WTC11 (cell line): Measurements from ENCODE around the gene LAGE3. TPM values are rescaled to one million over a fixed set of nuclear protein-coding genes. Genes with fewer than 3 reads are reported as not detected.
A peak's percentile ranks its signal among the peaks of the same experiment; 100 is the strongest.

Experiments used
- ATAC-seq: fragments of 200-7000 bp; cut with Tn5 transposase; 2 replicates; pipeline ENCODE4 v1.10.0; 2021; ENCODE audit warnings: mild to moderate bottlenecking, moderate library complexity
- CTCF ChIA-PET: fragments of 300-600 bp; sonication (Branson Sonifier 250); formaldehyde crosslinking; loops from one replicate; lab custom pipeline; 2021; ENCODE audit warnings: antibody characterized with exemption; lab: Charles Lee
- POLR2A ChIA-PET: fragments of 350-600 bp; sonication (Branson Sonifier 250); formaldehyde crosslinking; loops from one replicate; lab custom pipeline; 2021; ENCODE audit warnings: antibody characterized with exemption; lab: Charles Lee
- DNase-seq: peaks from one replicate; pipeline ENCODE4 v3.0.0; 2021; ENCODE audit warnings: low spot score
- H3K27ac Mint-ChIP-seq: 2 replicates; pipeline ENCODE4 v1.8.0; 2021; ENCODE audit warnings: mixed read lengths
- H3K27me3 Mint-ChIP-seq: 2 replicates; pipeline ENCODE4 v1.8.0; 2021; ENCODE audit warnings: low read depth, mild to moderate bottlenecking, moderate library complexity, mixed read lengths
- H3K36me3 Mint-ChIP-seq: 2 replicates; pipeline ENCODE4 v1.8.0; 2021; ENCODE audit warnings: mixed read lengths
- H3K4me1 Mint-ChIP-seq: 2 replicates; pipeline ENCODE4 v1.8.0; 2022; ENCODE audit warnings: mixed read lengths
- H3K4me3 Mint-ChIP-seq: 2 replicates; pipeline ENCODE4 v1.8.0; 2021; ENCODE audit warnings: mild to moderate bottlenecking, moderate library complexity, mixed read lengths
- H3K9me3 Mint-ChIP-seq: 2 replicates; pipeline ENCODE4 v1.8.0; 2021; ENCODE audit warnings: mixed read lengths
- CBFB ChIP-seq: sonication (generic); formaldehyde crosslinking; IDR thresholded peaks from 2 replicates; pipeline ENCODE4 v1.8.1; 2022; ENCODE audit warnings: mild to moderate bottlenecking, low read depth, missing genetic modification reagents
- FOXJ3 ChIP-seq: sonication (generic); formaldehyde crosslinking; IDR thresholded peaks from 2 replicates; pipeline ENCODE4 v1.9.0; 2021; ENCODE audit warnings: missing genetic modification reagents, mild to moderate bottlenecking, borderline replicate concordance
- FOXK1 ChIP-seq: sonication (generic); formaldehyde crosslinking; IDR thresholded peaks from 2 replicates; pipeline ENCODE4 v1.8.0; 2022; ENCODE audit warnings: mild to moderate bottlenecking, moderate library complexity, missing genetic modification reagents
- FOXP1 ChIP-seq: sonication (generic); formaldehyde crosslinking; IDR thresholded peaks from 2 replicates; pipeline ENCODE4 v1.8.0; 2022; ENCODE audit warnings: missing genetic modification reagents, mild to moderate bottlenecking, moderate library complexity, borderline replicate concordance
- GABPB1 ChIP-seq: sonication (generic); formaldehyde crosslinking; IDR thresholded peaks from 2 replicates; pipeline ENCODE4 v1.8.1; 2023; ENCODE audit warnings: mild to moderate bottlenecking, missing genetic modification reagents
- JAZF1 ChIP-seq: fragments of 250-450 bp; sonication (Bioruptor Pico); IDR thresholded peaks from 2 replicates; pipeline ENCODE4 v1.9.0; 2021; ENCODE audit warnings: moderate library complexity, mild to moderate bottlenecking, inconsistent platforms
- MYBL2 ChIP-seq: sonication (generic); formaldehyde crosslinking; IDR thresholded peaks from 2 replicates; pipeline ENCODE4 v1.8.1; 2023; ENCODE audit warnings: mild to moderate bottlenecking, moderate library complexity, missing genetic modification reagents
- NR2C2 ChIP-seq: sonication (generic); formaldehyde crosslinking; IDR thresholded peaks from 2 replicates; pipeline ENCODE4 v1.8.0; 2022; ENCODE audit warnings: mild to moderate bottlenecking, missing genetic modification reagents
- NR3C1 ChIP-seq: sonication (generic); formaldehyde crosslinking; conservative IDR thresholded peaks from 2 replicates; pipeline ENCODE4 v1.8.1; 2023; ENCODE audit warnings: low read depth, mild to moderate bottlenecking, missing genetic modification reagents
- RORB ChIP-seq: fragments of 250-450 bp; sonication (Bioruptor Pico); IDR thresholded peaks from 2 replicates; pipeline ENCODE4 v1.9.0; 2021; ENCODE audit warnings: mild to moderate bottlenecking
- TCF7 ChIP-seq: sonication (generic); formaldehyde crosslinking; IDR thresholded peaks from 2 replicates; pipeline ENCODE4 v1.8.0; 2022; ENCODE audit warnings: mild to moderate bottlenecking, low read depth, missing genetic modification reagents, moderate library complexity
- TEAD4 ChIP-seq: sonication (generic); formaldehyde crosslinking; IDR thresholded peaks from 2 replicates; pipeline ENCODE4 v1.8.0; 2022; ENCODE audit warnings: mild to moderate bottlenecking, missing genetic modification reagents
- ZNF121 ChIP-seq: sonication (generic); formaldehyde crosslinking; IDR thresholded peaks from 2 replicates; pipeline ENCODE4 v1.8.0; 2023; ENCODE audit warnings: missing genetic modification reagents
- ZNF138 ChIP-seq: sonication (generic); formaldehyde crosslinking; conservative IDR thresholded peaks from 2 replicates; pipeline ENCODE4 v1.8.1; 2022; ENCODE audit warnings: mild to moderate bottlenecking, moderate library complexity, missing genetic modification reagents
- ZNF232 ChIP-seq: sonication (generic); formaldehyde crosslinking; IDR thresholded peaks from 2 replicates; pipeline ENCODE4 v1.8.0; 2022; ENCODE audit warnings: mild to moderate bottlenecking, missing genetic modification reagents
- ZNF263 ChIP-seq: sonication (generic); formaldehyde crosslinking; IDR thresholded peaks from 2 replicates; pipeline ENCODE4 v1.8.1; 2022; ENCODE audit warnings: low read depth, mild to moderate bottlenecking, moderate library complexity, missing genetic modification reagents
- ZNF416 ChIP-seq: fragments of 250-450 bp; sonication (Bioruptor Pico); IDR thresholded peaks from 2 replicates; pipeline ENCODE4 v1.9.0; 2021; ENCODE audit warnings: mild to moderate bottlenecking, inconsistent platforms
- total RNA-seq: library from RNA; stranded (reverse); gene quantifications from 3 replicates; pipeline ENCODE4 v1.2.3, GENCODE V29; 2021
- TF ChIP-seq, protein P1 (sequence below): sonication (generic); formaldehyde crosslinking; IDR thresholded peaks from 2 replicates; pipeline ENCODE4 v1.8.1; 2023; ENCODE audit warnings: mild to moderate bottlenecking, missing genetic modification reagents, moderate library complexity
- TF ChIP-seq, protein P2 (sequence below): sonication (generic); formaldehyde crosslinking; IDR thresholded peaks from 2 replicates; pipeline ENCODE4 v1.8.0; 2022; ENCODE audit warnings: missing genetic modification reagents
- TF ChIP-seq, protein P3 (sequence below): sonication (generic); formaldehyde crosslinking; IDR thresholded peaks from 2 replicates; pipeline ENCODE4 v1.8.0; 2023; ENCODE audit warnings: mild to moderate bottlenecking, missing genetic modification reagents
- TF ChIP-seq, protein P4 (sequence below): fragments of 250-450 bp; sonication (Bioruptor Pico); IDR thresholded peaks from 2 replicates; pipeline ENCODE4 v1.9.0; 2021; ENCODE audit warnings: moderate library complexity, mild to moderate bottlenecking, inconsistent platforms, borderline replicate concordance
- TF ChIP-seq, protein P5 (sequence below): sonication (generic); formaldehyde crosslinking; IDR thresholded peaks from 2 replicates; pipeline ENCODE4 v1.8.0; 2022; ENCODE audit warnings: mild to moderate bottlenecking, missing genetic modification reagents
- TF ChIP-seq, protein P6 (sequence below): fragments of 250-450 bp; sonication (Bioruptor Pico); IDR thresholded peaks from 2 replicates; pipeline ENCODE4 v1.8.0; 2021; ENCODE audit warnings: mild to moderate bottlenecking

LAGE3 gene
- total RNA-seq, 1 experiment from 2014 or later, result 46.1 TPM

DNA sequence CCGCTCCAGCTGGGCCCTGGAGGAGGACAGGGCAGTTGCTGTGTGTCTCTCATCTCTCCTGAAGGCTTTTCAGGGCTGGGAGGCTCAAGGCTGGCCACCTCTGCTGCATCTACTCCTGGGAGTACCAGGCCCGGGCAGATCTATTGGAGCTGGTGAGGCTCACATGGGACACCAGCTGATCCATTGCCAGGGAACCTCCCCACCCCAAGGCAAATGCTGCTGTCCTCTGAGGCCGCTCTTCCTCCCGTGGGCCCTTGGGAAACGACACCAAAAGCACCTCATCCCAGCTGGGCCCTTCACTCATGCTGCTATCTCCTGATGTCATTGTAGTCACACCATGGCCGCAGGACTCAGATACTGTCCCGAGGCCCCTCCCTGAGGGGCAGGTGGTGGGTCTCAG lies 3.7 kb upstream of the LAGE3 start:
- no peaks in the 10 kb centered on the region; the same call in 1 of the 2 replicates for H3K36me3 Mint-ChIP-seq
- no peaks in the 10 kb centered on the region for H3K27me3 Mint-ChIP-seq
- CTCF ChIA-PET, result interaction anchor here (0.6 to 0.9 kb wide), 2 partner anchors 44 to 58 kb away, joined by 4 to 6 read pairs; no protein-coding TSS in a partner anchor
- H3K4me3 Mint-ChIP-seq, result no peak overlapping the region
- TF ChIP-seq FOXJ3 (CRISPR knock-in tag), result no peak
- no peak for TF ChIP-seq NR3C1
- no peak for TF ChIP-seq TEAD4 (CRISPR knock-in tag)
- TF ChIP-seq FOXP1 (CRISPR knock-in tag), result no peak
- TF ChIP-seq, protein P1, sequence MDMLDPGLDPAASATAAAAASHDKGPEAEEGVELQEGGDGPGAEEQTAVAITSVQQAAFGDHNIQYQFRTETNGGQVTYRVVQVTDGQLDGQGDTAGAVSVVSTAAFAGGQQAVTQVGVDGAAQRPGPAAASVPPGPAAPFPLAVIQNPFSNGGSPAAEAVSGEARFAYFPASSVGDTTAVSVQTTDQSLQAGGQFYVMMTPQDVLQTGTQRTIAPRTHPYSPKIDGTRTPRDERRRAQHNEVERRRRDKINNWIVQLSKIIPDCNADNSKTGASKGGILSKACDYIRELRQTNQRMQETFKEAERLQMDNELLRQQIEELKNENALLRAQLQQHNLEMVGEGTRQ (CRISPR knock-in tag), result no peak
- TF ChIP-seq ZNF263 (CRISPR knock-in tag), result no peak
- no peak for TF ChIP-seq ZNF121 (CRISPR knock-in tag)
- no peak for TF ChIP-seq ZNF416
- TF ChIP-seq CBFB (CRISPR knock-in tag), result no peak
- H3K27ac Mint-ChIP-seq, result no peak overlapping the region
- H3K4me1 Mint-ChIP-seq, result peaks cover 3% of the 10 kb centered on the region; the same call in 1 of the 2 replicates
- H3K9me3 Mint-ChIP-seq, result no peaks in the 10 kb centered on the region
- POLR2A ChIA-PET, result no interaction called here
- DNase-seq (no peak), ATAC-seq (no peak)

DNA sequence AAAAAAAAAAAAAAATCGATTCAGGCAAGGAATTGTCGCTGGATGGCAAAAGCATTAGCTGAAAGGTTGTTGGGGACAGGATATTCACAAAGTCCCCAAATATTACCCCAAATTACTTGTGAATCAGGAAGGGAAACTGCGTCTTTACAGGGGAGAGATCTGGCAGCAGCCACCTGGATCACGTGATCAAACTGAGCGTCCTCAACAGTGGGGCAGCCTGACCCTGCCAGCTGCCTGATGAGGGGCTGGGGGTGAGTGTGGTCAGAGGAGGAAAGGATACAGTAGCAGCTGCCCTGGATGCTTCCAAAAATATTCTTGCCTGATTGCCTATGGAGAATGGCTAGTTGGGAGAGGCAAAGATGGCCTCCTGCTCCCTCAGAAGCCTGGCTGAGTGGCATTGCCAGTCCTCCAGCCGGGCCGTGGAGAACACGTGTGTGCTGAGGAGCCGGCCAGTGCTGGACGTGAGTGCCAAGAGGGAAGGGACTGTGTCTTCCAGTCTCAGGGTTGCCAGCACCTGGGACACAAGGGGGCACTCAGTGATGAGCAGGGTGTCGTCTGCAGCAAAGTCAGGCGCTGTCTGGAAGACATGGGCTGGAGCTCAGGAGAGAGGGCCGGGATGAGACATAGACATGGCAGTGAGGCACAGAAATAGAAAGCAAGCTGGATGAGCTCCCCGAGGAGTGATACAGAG lies 3.0 kb upstream of the LAGE3 start:
- Mint-ChIP-seq H3K27me3 (no peaks in the 10 kb centered on the region), H3K9me3 (no peaks in the 10 kb centered on the region), H3K36me3 (no peaks in the 10 kb centered on the region), H3K4me1 (peaks cover 3% of the 10 kb centered on the region; the same call in 1 of the 2 replicates), H3K4me3 (no peak overlapping the region), H3K27ac (peak overlapping the region; percentile 40; the same call in 1 of the 2 replicates)
- TF ChIP-seq, protein P2, sequence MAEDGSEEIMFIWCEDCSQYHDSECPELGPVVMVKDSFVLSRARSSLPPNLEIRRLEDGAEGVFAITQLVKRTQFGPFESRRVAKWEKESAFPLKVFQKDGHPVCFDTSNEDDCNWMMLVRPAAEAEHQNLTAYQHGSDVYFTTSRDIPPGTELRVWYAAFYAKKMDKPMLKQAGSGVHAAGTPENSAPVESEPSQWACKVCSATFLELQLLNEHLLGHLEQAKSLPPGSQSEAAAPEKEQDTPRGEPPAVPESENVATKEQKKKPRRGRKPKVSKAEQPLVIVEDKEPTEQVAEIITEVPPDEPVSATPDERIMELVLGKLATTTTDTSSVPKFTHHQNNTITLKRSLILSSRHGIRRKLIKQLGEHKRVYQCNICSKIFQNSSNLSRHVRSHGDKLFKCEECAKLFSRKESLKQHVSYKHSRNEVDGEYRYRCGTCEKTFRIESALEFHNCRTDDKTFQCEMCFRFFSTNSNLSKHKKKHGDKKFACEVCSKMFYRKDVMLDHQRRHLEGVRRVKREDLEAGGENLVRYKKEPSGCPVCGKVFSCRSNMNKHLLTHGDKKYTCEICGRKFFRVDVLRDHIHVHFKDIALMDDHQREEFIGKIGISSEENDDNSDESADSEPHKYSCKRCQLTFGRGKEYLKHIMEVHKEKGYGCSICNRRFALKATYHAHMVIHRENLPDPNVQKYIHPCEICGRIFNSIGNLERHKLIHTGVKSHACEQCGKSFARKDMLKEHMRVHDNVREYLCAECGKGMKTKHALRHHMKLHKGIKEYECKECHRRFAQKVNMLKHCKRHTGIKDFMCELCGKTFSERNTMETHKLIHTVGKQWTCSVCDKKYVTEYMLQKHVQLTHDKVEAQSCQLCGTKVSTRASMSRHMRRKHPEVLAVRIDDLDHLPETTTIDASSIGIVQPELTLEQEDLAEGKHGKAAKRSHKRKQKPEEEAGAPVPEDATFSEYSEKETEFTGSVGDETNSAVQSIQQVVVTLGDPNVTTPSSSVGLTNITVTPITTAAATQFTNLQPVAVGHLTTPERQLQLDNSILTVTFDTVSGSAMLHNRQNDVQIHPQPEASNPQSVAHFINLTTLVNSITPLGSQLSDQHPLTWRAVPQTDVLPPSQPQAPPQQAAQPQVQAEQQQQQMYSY (CRISPR knock-in tag), result peak; percentile 42; the same call in 1 of the 2 replicates
- TF ChIP-seq ZNF138 (CRISPR knock-in tag), result no peak
- CTCF ChIA-PET, result interaction anchor here (0.6 to 0.9 kb wide), 2 partner anchors 45 to 57 kb away, joined by 4 to 6 read pairs; no protein-coding TSS in a partner anchor
- ATAC-seq, result no peak
- POLR2A ChIA-PET, result no interaction called here
- no peak for DNase-seq

DNA sequence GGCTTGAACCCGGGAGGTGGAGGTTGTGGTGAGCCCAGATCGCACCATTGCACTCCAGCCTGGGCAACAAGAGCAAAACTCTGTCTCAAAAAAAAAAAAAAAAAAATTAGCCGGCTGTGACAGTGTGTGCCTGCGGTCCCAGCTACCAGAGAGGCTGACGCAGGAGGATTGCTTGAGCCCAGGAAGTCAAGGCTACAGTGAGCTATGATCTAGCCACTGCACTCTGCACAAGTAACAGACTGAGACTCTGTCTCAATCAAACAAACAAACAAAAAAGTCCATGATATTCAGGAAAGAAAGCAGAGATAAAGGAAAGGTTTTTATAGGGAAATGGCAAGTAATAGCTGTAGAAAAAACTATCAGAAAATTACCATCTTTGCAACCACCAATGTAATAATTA lies 2.1 kb upstream of the LAGE3 start:
- Mint-ChIP-seq H3K27ac (no peak overlapping the region), H3K27me3 (no peaks in the 10 kb centered on the region), H3K36me3 (no peaks in the 10 kb centered on the region), H3K4me3 (no peak overlapping the region), H3K9me3 (no peaks in the 10 kb centered on the region), H3K4me1 (peaks cover 3% of the 10 kb centered on the region; the same call in 1 of the 2 replicates)
- ChIA-PET CTCF (no interaction called here), POLR2A (interaction anchor here (0.5 kb wide), 1 partner anchor 56 kb away, joined by 6 read pairs; no protein-coding TSS in a partner anchor)
- no peak for DNase-seq
- no peak for ATAC-seq
- TF ChIP-seq MYBL2 (CRISPR knock-in tag) (no peak), JAZF1 (CRISPR knock-in tag) (no peak), ZNF232 (CRISPR knock-in tag) (no peak), RORB (CRISPR knock-in tag) (no peak), NR2C2 (CRISPR knock-in tag) (no peak), ZNF138 (CRISPR knock-in tag) (no peak), FOXK1 (CRISPR knock-in tag) (no peak), TCF7 (CRISPR knock-in tag) (no peak), GABPB1 (CRISPR knock-in tag) (no peak)
- TF ChIP-seq, protein P3, sequence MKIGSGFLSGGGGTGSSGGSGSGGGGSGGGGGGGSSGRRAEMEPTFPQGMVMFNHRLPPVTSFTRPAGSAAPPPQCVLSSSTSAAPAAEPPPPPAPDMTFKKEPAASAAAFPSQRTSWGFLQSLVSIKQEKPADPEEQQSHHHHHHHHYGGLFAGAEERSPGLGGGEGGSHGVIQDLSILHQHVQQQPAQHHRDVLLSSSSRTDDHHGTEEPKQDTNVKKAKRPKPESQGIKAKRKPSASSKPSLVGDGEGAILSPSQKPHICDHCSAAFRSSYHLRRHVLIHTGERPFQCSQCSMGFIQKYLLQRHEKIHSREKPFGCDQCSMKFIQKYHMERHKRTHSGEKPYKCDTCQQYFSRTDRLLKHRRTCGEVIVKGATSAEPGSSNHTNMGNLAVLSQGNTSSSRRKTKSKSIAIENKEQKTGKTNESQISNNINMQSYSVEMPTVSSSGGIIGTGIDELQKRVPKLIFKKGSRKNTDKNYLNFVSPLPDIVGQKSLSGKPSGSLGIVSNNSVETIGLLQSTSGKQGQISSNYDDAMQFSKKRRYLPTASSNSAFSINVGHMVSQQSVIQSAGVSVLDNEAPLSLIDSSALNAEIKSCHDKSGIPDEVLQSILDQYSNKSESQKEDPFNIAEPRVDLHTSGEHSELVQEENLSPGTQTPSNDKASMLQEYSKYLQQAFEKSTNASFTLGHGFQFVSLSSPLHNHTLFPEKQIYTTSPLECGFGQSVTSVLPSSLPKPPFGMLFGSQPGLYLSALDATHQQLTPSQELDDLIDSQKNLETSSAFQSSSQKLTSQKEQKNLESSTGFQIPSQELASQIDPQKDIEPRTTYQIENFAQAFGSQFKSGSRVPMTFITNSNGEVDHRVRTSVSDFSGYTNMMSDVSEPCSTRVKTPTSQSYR (CRISPR knock-in tag), result no peak
- TF ChIP-seq, protein P4, sequence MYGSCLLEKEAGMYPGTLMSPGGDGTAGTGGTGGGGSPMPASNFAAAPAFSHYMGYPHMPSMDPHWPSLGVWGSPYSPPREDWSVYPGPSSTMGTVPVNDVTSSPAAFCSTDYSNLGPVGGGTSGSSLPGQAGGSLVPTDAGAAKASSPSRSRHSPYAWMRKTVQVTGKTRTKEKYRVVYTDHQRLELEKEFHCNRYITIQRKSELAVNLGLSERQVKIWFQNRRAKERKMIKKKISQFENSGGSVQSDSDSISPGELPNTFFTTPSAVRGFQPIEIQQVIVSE (CRISPR knock-in tag), result no peak
- TF ChIP-seq, protein P5, sequence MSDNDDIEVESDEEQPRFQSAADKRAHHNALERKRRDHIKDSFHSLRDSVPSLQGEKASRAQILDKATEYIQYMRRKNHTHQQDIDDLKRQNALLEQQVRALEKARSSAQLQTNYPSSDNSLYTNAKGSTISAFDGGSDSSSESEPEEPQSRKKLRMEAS (CRISPR knock-in tag), result no peak
- TF ChIP-seq, protein P6, sequence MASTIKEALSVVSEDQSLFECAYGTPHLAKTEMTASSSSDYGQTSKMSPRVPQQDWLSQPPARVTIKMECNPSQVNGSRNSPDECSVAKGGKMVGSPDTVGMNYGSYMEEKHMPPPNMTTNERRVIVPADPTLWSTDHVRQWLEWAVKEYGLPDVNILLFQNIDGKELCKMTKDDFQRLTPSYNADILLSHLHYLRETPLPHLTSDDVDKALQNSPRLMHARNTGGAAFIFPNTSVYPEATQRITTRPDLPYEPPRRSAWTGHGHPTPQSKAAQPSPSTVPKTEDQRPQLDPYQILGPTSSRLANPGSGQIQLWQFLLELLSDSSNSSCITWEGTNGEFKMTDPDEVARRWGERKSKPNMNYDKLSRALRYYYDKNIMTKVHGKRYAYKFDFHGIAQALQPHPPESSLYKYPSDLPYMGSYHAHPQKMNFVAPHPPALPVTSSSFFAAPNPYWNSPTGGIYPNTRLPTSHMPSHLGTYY (CRISPR knock-in tag), result no peak
